NCI-H187 treated with DMSO at 0.1 percent for 48 hours (cell line): ENCODE data around the gene NTN1.

Experiments
- DNase-seq: peaks from one replicate; lab custom pipeline; 2025; lab: John Stamatoyannopoulos, UW

Gene NTN1

GRCh38 chr17:9218911-9219310, 197.6 kb downstream of the NTN1 start:
- no peak for DNase-seq

GRCh38 chr17:9219631-9220397, 198.5 kb downstream of the NTN1 start:
- no peak for DNase-seq

GRCh38 chr17:9220398-9221146, 199.3 kb downstream of the NTN1 start:
- no peak for DNase-seq

GRCh38 chr17:9221147-9221921, 200.0 kb downstream of the NTN1 start:
- no peak for DNase-seq

GRCh38 chr17:9221922-9222180, 200.5 kb downstream of the NTN1 start:
- DNase-seq: no peak

GRCh38 chr17:9223531-9223930, 202.2 kb downstream of the NTN1 start:
- DNase-seq: no peak

GRCh38 chr17:9224485-9224884, 203.2 kb downstream of the NTN1 start:
- no peak for DNase-seq

- DNase-seq: no peak
Measured at GRCh38 chr17:9225305-9226101, 204.2 kb downstream of the NTN1 start.

- no peak for DNase-seq
Measured at GRCh38 chr17:9226130-9226793, 205.0 kb downstream of the NTN1 start.

- no peak for DNase-seq
Measured at GRCh38 chr17:9226794-9227135, 205.5 kb downstream of the NTN1 start.

- DNase-seq: no peak
Measured at GRCh38 chr17:9227819-9228407, 206.6 kb downstream of the NTN1 start.

- no peak for DNase-seq
Measured at GRCh38 chr17:9228408-9229159, 207.3 kb downstream of the NTN1 start.

GRCh38 chr17:9229160-9229825, 208.0 kb downstream of the NTN1 start:
- no peak for DNase-seq

GRCh38 chr17:9229826-9230201, 208.5 kb downstream of the NTN1 start:
- no peak for DNase-seq

- no peak for DNase-seq
Measured at GRCh38 chr17:9230346-9230745, 209.0 kb downstream of the NTN1 start.

- no peak for DNase-seq
Measured at GRCh38 chr17:9230861-9231260, 209.6 kb downstream of the NTN1 start.

GRCh38 chr17:9231449-9232154, 210.3 kb downstream of the NTN1 start:
- no peak for DNase-seq

GRCh38 chr17:9232155-9232475, 210.8 kb downstream of the NTN1 start:
- no peak for DNase-seq

- DNase-seq: no peak
Measured at GRCh38 chr17:9232591-9233270, 211.4 kb downstream of the NTN1 start.
